Esophagus muscularis mucosa (tissue), 4 donors: ENCODE results near the gene ETFB. TPM values are rescaled to one million over a fixed set of nuclear protein-coding genes. Genes with fewer than 3 reads are reported as not detected.

Experiments
- DNase-seq: peaks from one replicate; pipeline ENCODE4 v3.0.0-alpha.2; 2017; ENCODE audit errors: extremely low spot score
- H3K27ac ChIP-seq, 4 donors: fragments of 200-600 bp; sonication (generic); replicated peaks in 1 of 4; 1 replicate in 3 of 4; 2 replicates in 1 of 4; pipeline ENCODE4 v1.5.1; 2016 to 2019; ENCODE audit warnings: mild to moderate bottlenecking in 1 of 4
- H3K27me3 ChIP-seq, 4 donors: fragments of 200-600 bp; sonication (generic); one replicate each; pipeline versions ENCODE4 v1.5.1 to v1.6.0; 2016 to 2019
- H3K36me3 ChIP-seq, 4 donors: fragments of 200-600 bp; sonication (generic); one replicate each; pipeline ENCODE4 v1.5.1; 2016 to 2019
- H3K4me1 ChIP-seq, 4 donors: fragments of 200-600 bp; sonication (generic); one replicate each; pipeline ENCODE4 v1.5.1; 2016 to 2019
- H3K4me3 ChIP-seq, 4 donors: fragments of 200-600 bp; sonication (generic); 1 replicate in 2 of 4; 2 replicates in 2 of 4; pipeline ENCODE4 v1.5.1; 2016 to 2019; ENCODE audit warnings: mild to moderate bottlenecking in 4 of 4, moderate library complexity in 1 of 4
- H3K9me3 ChIP-seq, 4 donors: fragments of 200-600 bp; sonication (generic); 1 replicate in 3 of 4; 2 replicates in 1 of 4; pipeline ENCODE4 v1.5.1; 2016 to 2019
- EP300 ChIP-seq: sonication (generic); formaldehyde crosslinking; IDR thresholded peaks from one replicate; pipeline ENCODE4 v1.6.1; 2017; ENCODE audit warnings: antibody characterized with exemption
- POLR2A ChIP-seq: fragments of 450-650 bp; IDR thresholded peaks from one replicate; pipeline ENCODE4 v1.6.1; 2017; ENCODE audit warnings: antibody characterized with exemption, moderate library complexity, mild to moderate bottlenecking, low read depth
- POLR2AphosphoS5 ChIP-seq, 2 donors: sonication (generic); formaldehyde crosslinking; IDR thresholded peaks; one replicate each; pipeline ENCODE4 v1.6.1; 2017; ENCODE audit warnings: antibody characterized with exemption in 2 of 2
- WGBS: methylation state at CpG from one replicate; pipeline ENCODE4 v1.1.5; 2018; 5-methylcytosine and 5-hydroxymethylcytosine counted together
- intact Hi-C: fragments of 100-400 bp; cut with DNase I; formaldehyde crosslinking; loops from one replicate; pipeline ENCODE4 v1.15.1; 2023
- total RNA-seq, 4 donors: library from RNA; depleted of rRNA; stranded (reverse); fragments of >200 nt; gene quantifications; one replicate each; pipeline versions ENCODE4 v1.1.0 to v1.2.1, GENCODE V29; 2016
- TF ChIP-seq, protein P1 (sequence below), 3 experiments: fragments of 200-600 bp in 2 of 3; fragments of 450-650 bp in 1 of 3; sonication (generic) in 2 of 3; IDR thresholded peaks; one replicate each; pipeline ENCODE4 v1.5.1; 2017 to 2019; ENCODE audit warnings: antibody characterized with exemption in 3 of 3, mild to moderate bottlenecking in 2 of 3, moderate library complexity in 1 of 3

ETFB gene
- total RNA-seq, 4 donors from 2014 or later = 86.3 to 121 (median 106) TPM

DNA sequence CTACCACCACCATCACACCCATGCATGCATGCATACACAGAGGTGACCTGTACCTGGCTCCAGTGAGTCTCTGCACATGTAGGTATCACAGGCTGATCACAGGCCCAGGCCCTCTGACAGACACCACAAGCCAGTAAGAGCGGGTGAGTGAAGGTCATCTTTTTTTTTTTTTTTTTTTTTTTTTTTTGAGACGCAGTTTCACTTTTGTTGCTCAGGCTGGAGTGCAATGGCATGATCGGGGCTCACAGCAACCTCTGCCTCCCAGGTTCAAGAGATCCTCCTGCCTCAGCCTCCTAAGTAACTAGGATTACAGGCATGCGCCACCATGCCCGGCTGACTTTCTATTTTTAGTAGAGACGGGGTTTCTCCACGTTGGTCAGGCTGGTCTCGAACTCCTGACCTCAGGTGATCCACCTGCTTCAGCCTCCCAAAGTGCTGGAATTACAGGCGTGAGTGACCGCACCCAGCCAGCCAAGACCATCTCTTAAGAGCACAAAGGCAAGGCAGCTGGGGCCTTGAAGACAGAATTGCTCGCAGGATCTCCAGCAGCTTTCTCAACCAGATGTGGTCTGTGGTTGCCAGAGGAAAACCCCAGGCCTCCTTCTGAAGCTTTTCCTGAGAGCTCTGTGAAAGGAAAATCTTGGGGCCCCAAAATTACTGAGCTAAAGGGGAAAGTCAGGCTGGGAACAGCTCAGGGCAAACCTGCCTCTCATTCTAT lies 9.5 kb upstream of the ETFB start:
- no peaks in the 10 kb centered on the region for H3K27me3 ChIP-seq
- intact Hi-C loops = no loop called here
- H3K36me3 ChIP-seq = no peaks in the 10 kb centered on the region
- no peaks in the 10 kb centered on the region for H3K4me1 ChIP-seq
- no peak for DNase-seq
- WGBS = 85% methylated on average over 11 of the region's 11 CpGs
- H3K9me3 ChIP-seq = no peaks in the 10 kb centered on the region
- H3K27ac ChIP-seq = no peak overlapping the region
- no peak overlapping the region for H3K4me3 ChIP-seq
- TF ChIP-seq POLR2AphosphoS5 (IDR thresholded peaks at IDR 0.05) (no peak), POLR2A (no peak), EP300 (no peak)
- TF ChIP-seq, protein P1, sequence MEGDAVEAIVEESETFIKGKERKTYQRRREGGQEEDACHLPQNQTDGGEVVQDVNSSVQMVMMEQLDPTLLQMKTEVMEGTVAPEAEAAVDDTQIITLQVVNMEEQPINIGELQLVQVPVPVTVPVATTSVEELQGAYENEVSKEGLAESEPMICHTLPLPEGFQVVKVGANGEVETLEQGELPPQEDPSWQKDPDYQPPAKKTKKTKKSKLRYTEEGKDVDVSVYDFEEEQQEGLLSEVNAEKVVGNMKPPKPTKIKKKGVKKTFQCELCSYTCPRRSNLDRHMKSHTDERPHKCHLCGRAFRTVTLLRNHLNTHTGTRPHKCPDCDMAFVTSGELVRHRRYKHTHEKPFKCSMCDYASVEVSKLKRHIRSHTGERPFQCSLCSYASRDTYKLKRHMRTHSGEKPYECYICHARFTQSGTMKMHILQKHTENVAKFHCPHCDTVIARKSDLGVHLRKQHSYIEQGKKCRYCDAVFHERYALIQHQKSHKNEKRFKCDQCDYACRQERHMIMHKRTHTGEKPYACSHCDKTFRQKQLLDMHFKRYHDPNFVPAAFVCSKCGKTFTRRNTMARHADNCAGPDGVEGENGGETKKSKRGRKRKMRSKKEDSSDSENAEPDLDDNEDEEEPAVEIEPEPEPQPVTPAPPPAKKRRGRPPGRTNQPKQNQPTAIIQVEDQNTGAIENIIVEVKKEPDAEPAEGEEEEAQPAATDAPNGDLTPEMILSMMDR (IDR thresholded peaks at IDR 0.05) = no peak

- WGBS = 44% methylated on average over 8 of the region's 9 CpGs
- H3K27ac ChIP-seq = no peak within 1 kb of the TSS
- TF ChIP-seq EP300 = no peak
- no peak for TF ChIP-seq POLR2A
- TF ChIP-seq, protein P1 (IDR thresholded peaks at IDR 0.05) = no peak
- no peak for TF ChIP-seq POLR2AphosphoS5 (IDR thresholded peaks at IDR 0.05)
Measured at GRCh38 chr19:51372649-51373504, 6.7 kb upstream of the ETFB start, which contains the start of gene NKG7. NKG7 (minus strand) TSS chr19:51372654; CDS start chr19:51372535, 119 bp downstream.

DNA sequence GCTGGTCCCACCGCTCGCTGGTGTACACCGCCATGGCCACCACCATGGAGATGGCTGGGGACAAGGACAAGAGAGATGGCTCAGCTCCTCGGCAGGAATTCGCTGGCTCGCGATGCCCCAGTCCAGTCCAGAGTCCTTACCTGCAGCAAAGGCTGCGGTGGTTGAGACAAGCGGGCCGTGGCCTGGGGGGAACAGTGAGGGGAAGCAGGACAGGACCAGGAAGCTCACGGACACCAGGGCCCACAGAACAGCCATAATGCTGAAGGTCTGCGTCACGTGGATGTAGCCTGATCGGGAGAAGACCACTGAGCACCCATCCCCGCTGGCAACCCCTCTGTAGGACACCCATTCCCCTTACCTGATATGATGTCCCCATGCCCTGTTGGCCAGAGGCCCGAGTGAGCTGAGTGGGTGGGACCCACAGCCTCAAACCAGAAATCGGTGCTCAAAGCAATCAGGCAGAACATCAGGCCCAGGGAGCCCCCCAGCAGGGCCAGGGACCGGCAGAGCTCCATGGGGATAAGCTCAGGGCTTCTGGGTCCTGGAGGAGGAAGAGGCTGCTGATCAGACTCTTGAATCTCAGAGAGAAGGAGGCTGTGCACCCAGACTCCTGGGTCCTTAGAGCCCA lies 5.9 kb upstream of the ETFB start:
- Histone ChIP-seq H3K4me3 (no peak overlapping the region), H3K9me3 (no peaks in the 10 kb centered on the region), H3K27ac (no peak overlapping the region), H3K36me3 (no peaks in the 10 kb centered on the region), H3K27me3 (no peaks in the 10 kb centered on the region), H3K4me1 (peaks cover 0 to 10% (median 8%) of the 10 kb centered on the region in 4 donors)
- DNase-seq = no peak
- no peak for TF ChIP-seq POLR2A
- no peak for TF ChIP-seq EP300
- TF ChIP-seq, protein P1 (IDR thresholded peaks at IDR 0.05) = no peak
- TF ChIP-seq POLR2AphosphoS5 (IDR thresholded peaks at IDR 0.05) = no peak
- intact Hi-C loops = no loop called here
- WGBS = 88% methylated on average over 13 of the region's 18 CpGs

More at GRCh38 chr19:51372649-51373504, 6.7 kb upstream of the ETFB start, which contains the start of gene NKG7:
- intact Hi-C loops = no loop called here
- Histone ChIP-seq H3K9me3 (no peaks in the 10 kb centered on the region), H3K4me3 (no peak within 1 kb of the TSS), H3K27me3 (no peaks in the 10 kb centered on the region), H3K4me1 (peaks cover 0 to 9% (median 7%) of the 10 kb centered on the region in 4 donors), H3K36me3 (no peaks in the 10 kb centered on the region)
- no peak for DNase-seq

DNA sequence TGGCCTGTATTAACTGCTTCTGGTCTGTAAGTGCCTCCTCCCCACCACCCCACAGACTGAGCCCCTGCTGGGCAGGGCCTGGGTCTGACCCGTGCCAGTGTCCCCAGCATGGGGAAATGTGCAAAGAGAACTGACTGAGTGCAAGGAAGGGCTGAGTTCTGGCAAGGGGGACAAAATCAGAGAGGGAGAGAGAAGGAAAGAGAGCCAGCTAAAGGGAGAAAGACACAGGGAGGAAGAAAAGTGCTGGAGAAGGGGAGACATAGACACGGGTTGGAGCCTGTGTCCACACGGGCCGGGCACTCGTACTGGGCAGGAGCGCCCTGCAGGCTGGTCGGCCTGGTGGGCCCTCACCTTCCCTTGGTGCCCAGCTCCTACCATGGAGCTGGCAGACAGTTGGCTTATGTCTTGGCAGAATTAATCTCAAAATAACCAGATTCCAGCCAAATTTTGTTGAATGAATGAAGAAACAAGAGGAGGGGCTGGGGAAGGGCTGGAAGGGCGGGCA lies 5.0 kb upstream of the ETFB start:
- H3K9me3 ChIP-seq = no peaks in the 10 kb centered on the region
- intact Hi-C loops = no loop called here
- no peak overlapping the region for H3K4me3 ChIP-seq
- H3K4me1 ChIP-seq = peaks cover 0 to 15% (median 13%) of the 10 kb centered on the region in 4 donors
- DNase-seq = no peak
- 79% methylated on average over 8 of the region's 8 CpGs for WGBS
- TF ChIP-seq, protein P1 (IDR thresholded peaks at IDR 0.05) = no peak
- TF ChIP-seq EP300 (no peak), POLR2A (no peak), POLR2AphosphoS5 (IDR thresholded peaks at IDR 0.05) (no peak)
- no peak overlapping the region for H3K27ac ChIP-seq
- no peaks in the 10 kb centered on the region for H3K27me3 ChIP-seq
- H3K36me3 ChIP-seq = no peaks in the 10 kb centered on the region
